Tibial nerve (tissue), 3 donors: ENCODE results near the gene DNASE2B.

ENCODE experiments used
- CTCF ChIP-seq, 5 experiments: fragments of 200-600 bp in 3 of 5; fragments of 450-650 bp in 2 of 5; sonication (generic) in 3 of 5; IDR thresholded peaks; one replicate each; pipeline ENCODE4 v1.5.1; 2016 to 2019; ENCODE audit warnings: antibody characterized with exemption in 5 of 5, mild to moderate bottlenecking in 3 of 5, moderate library complexity in 2 of 5
- POLR2A ChIP-seq, 2 donors: fragments of 450-650 bp; IDR thresholded peaks; one replicate each; pipeline ENCODE4 v1.6.1; 2017; ENCODE audit warnings: antibody characterized with exemption in 2 of 2, mild to moderate bottlenecking in 2 of 2, moderate library complexity in 2 of 2

- TF ChIP-seq CTCF (IDR thresholded peaks at IDR 0.05) (no peak), POLR2A (IDR thresholded peaks at IDR 0.05) (no peak)
Measured at GRCh38 chr1:84370831-84371394, 27.4 kb upstream of the DNASE2B start.
